SK-N-SH (cell line): ENCODE data around the gene OAF. TPM values are rescaled to one million over a fixed set of nuclear protein-coding genes. Genes with fewer than 3 reads are reported as not detected.

Experiments used
- CTCF ChIA-PET: fragments of 300-600, 350-600 bp; formaldehyde crosslinking; extraction: SDS; loops from one replicate; lab custom pipeline; 2021; lab: Yijun Ruan, JAX
- POLR2A ChIA-PET: fragments of 350-600 bp; sonication (Branson Sonifier 250); formaldehyde crosslinking; extraction: SDS; loops from one replicate; lab custom pipeline; 2020; ENCODE audit warnings: antibody characterized with exemption, inconsistent platforms; lab: Yijun Ruan, JAX
- DNase-seq: peaks from one replicate; pipeline ENCODE4 v3.0.0; 2012
- H2AFZ ChIP-seq: fragments of 200-600 bp; sonication (generic); 2 replicates; pipeline ENCODE4 v1.8.1; 2016; ENCODE audit warnings: antibody characterized with exemption, mild to moderate bottlenecking, low read depth
- H3F3A ChIP-seq: fragments of 200-600 bp; sonication (generic); replicated peaks from 2 replicates; pipeline ENCODE3; 2016; ENCODE audit warnings: antibody characterized with exemption, mild to moderate bottlenecking; ENCODE audit not compliant: insufficient read depth
- H3K27ac ChIP-seq, 2 experiments: fragments of 200-500 bp in 1 of 2; fragments of 200-600 bp in 1 of 2; sonication (Bioruptor generic) in 1 of 2; sonication (generic), shearing (Covaris generic) in 1 of 2; 2 replicates each; pipeline versions ENCODE4 v1.5.1 to v1.6.1; 2014 to 2016; ENCODE audit warnings: low read depth in 2 of 2, inconsistent platforms in 1 of 2, low read length in 1 of 2, mild to moderate bottlenecking in 1 of 2, mixed read lengths in 1 of 2
- H3K27me3 ChIP-seq: fragments of 200-600 bp; sonication (generic), shearing (Covaris generic); 2 replicates; pipeline ENCODE4 v1.6.1; 2016; ENCODE audit warnings: mixed run types; ENCODE audit not compliant: insufficient read depth
- H3K36me3 ChIP-seq, 2 experiments: fragments of 200-500 bp in 1 of 2; fragments of 200-600 bp in 1 of 2; sonication (Bioruptor generic) in 1 of 2; sonication (generic) in 1 of 2; replicated peaks in 1 of 2; 2 replicates each; pipeline versions ENCODE3 to v1.5.1; 2014 to 2016; ENCODE audit warnings: low read length in 1 of 2, mild to moderate bottlenecking in 1 of 2; ENCODE audit not compliant: insufficient read depth in 2 of 2, control insufficient read depth in 1 of 2
- H3K4me1 ChIP-seq, 2 experiments: fragments of 200-500 bp in 1 of 2; fragments of 200-600 bp in 1 of 2; sonication (Bioruptor generic) in 1 of 2; sonication (generic), shearing (Covaris generic) in 1 of 2; 2 replicates each; pipeline versions ENCODE4 v1.5.1 to v1.6.1; 2014 to 2016; ENCODE audit warnings: low read depth in 1 of 2, low read length in 1 of 2, mixed run types in 1 of 2; ENCODE audit not compliant: insufficient read depth in 2 of 2, control insufficient read depth in 1 of 2
- H3K4me2 ChIP-seq: fragments of 200-600 bp; sonication (generic), shearing (Covaris generic); 2 replicates; pipeline ENCODE4 v1.6.1; 2017; ENCODE audit warnings: mixed run types
- H3K4me3 ChIP-seq, 2 experiments: fragments of 200-500 bp in 1 of 2; fragments of 200-600 bp in 1 of 2; sonication (Bioruptor generic) in 1 of 2; sonication (generic), shearing (Covaris generic) in 1 of 2; 2 replicates each; pipeline versions ENCODE4 v1.5.1 to v1.8.1; 2014 to 2016; ENCODE audit warnings: low read depth in 2 of 2, inconsistent platforms in 1 of 2, low read length in 1 of 2, mild to moderate bottlenecking in 1 of 2, mixed read lengths in 1 of 2, moderate library complexity in 1 of 2
- H3K79me2 ChIP-seq: fragments of 200-600 bp; sonication (generic); 2 replicates; pipeline ENCODE4 v1.8.1; 2017; ENCODE audit warnings: mild to moderate bottlenecking; ENCODE audit not compliant: insufficient read depth
- H3K9ac ChIP-seq: fragments of 200-600 bp; sonication (generic); 2 replicates; pipeline ENCODE4 v1.6.1; 2017; ENCODE audit warnings: mixed run types
- H3K9me2 ChIP-seq: fragments of 200-600 bp; sonication (generic); 2 replicates; pipeline ENCODE4 v1.6.1; 2017; ENCODE audit warnings: mixed run types
- H3K9me3 ChIP-seq: fragments of 200-600 bp; sonication (generic); 2 replicates; pipeline ENCODE4 v1.6.1; 2017; ENCODE audit warnings: mixed run types, mild to moderate bottlenecking, moderate library complexity
- H4K20me1 ChIP-seq: fragments of 200-600 bp; sonication (generic); 2 replicates; pipeline ENCODE4 v1.6.1; 2017; ENCODE audit warnings: mild to moderate bottlenecking, mixed run types; ENCODE audit not compliant: insufficient read depth
- FOSL2 ChIP-seq: IDR thresholded peaks from 2 replicates; pipeline ENCODE4 v1.4.0; 2012; ENCODE audit warnings: low read depth, mild to moderate bottlenecking, moderate library complexity, borderline replicate concordance
- FOXJ3 ChIP-seq: sonication (generic); formaldehyde crosslinking; IDR thresholded peaks from 2 replicates; pipeline ENCODE4 v1.5.1; 2020; ENCODE audit warnings: mild to moderate bottlenecking, missing genetic modification reagents
- FOXM1 ChIP-seq: IDR thresholded peaks from 2 replicates; pipeline ENCODE4 v1.4.0; 2012; ENCODE audit warnings: low read depth, mild to moderate bottlenecking
- GABPA ChIP-seq: IDR thresholded peaks from 2 replicates; pipeline ENCODE4 v1.4.0; 2012; ENCODE audit warnings: low read depth, mild to moderate bottlenecking
- GATA2 ChIP-seq: sonication (generic); formaldehyde crosslinking; IDR thresholded peaks from 2 replicates; pipeline ENCODE4 v1.5.0; 2020; ENCODE audit warnings: mild to moderate bottlenecking, missing genetic modification reagents
- JUND ChIP-seq: IDR thresholded peaks from 2 replicates; pipeline ENCODE4 v1.4.0; 2012
- MXI1 ChIP-seq: IDR thresholded peaks from 2 replicates; pipeline ENCODE4 v1.6.1; 2012; ENCODE audit warnings: mild to moderate bottlenecking, low read depth, low read length, improper control_type of control experiment
- NFIC ChIP-seq: IDR thresholded peaks from 2 replicates; pipeline ENCODE4 v1.4.0; 2012; ENCODE audit warnings: borderline replicate concordance
- POLR2AphosphoS5 ChIP-seq: IDR thresholded peaks from 2 replicates; pipeline ENCODE4 v1.6.1; 2012; ENCODE audit warnings: low read depth, low read length
- RAD21 ChIP-seq: IDR thresholded peaks from 2 replicates; pipeline ENCODE4 v1.6.1; 2012; ENCODE audit warnings: mild to moderate bottlenecking, low read length
- RCOR1 ChIP-seq: fragments of 150-350 bp; IDR thresholded peaks from 2 replicates; pipeline ENCODE4 v1.6.1; 2017; ENCODE audit warnings: antibody characterized with exemption, low read length
- RFX5 ChIP-seq: IDR thresholded peaks from 2 replicates; pipeline ENCODE4 v1.6.1; 2012; ENCODE audit warnings: mild to moderate bottlenecking, improper control_type of control experiment, low read length
- RXRA ChIP-seq: IDR thresholded peaks from 2 replicates; pipeline ENCODE4 v1.4.0; 2012; ENCODE audit warnings: low read depth, mild to moderate bottlenecking, borderline replicate concordance
- SMC3 ChIP-seq: IDR thresholded peaks from 2 replicates; pipeline ENCODE4 v1.6.1; 2012; ENCODE audit warnings: low read depth, low read length, improper control_type of control experiment
- TAF1 ChIP-seq: IDR thresholded peaks from 2 replicates; pipeline ENCODE4 v1.6.1; 2012; ENCODE audit warnings: low read depth, mild to moderate bottlenecking, low read length, moderate library complexity, borderline replicate concordance
- TEAD4 ChIP-seq: IDR thresholded peaks from 2 replicates; pipeline ENCODE4 v1.4.0; 2012; ENCODE audit warnings: mild to moderate bottlenecking, borderline replicate concordance; ENCODE audit not compliant: insufficient read depth
- YY1 ChIP-seq: IDR thresholded peaks from 2 replicates; pipeline ENCODE4 v1.4.0; 2012; ENCODE audit warnings: low read depth, mild to moderate bottlenecking
- WGBS: methylation state at CpG from one replicate; pipeline ENCODE4 v1.1.6; 2017; ENCODE audit warnings: low lambda C conversion rate; 5-methylcytosine and 5-hydroxymethylcytosine counted together
- polyA plus RNA-seq, 3 experiments: library from polyadenylated mRNA; depleted of rRNA; stranded (reverse); fragments of >200 nt; gene quantifications; 2 replicates each; pipeline ENCODE4 v1.2.3, GENCODE V29; 2012
- TF ChIP-seq, protein P1 (sequence below): IDR thresholded peaks from 2 replicates; pipeline ENCODE4 v1.4.0; 2012; ENCODE audit warnings: low read depth, borderline replicate concordance
- TF ChIP-seq, protein P2 (sequence below): fragments of 200-600 bp; sonication (generic); IDR thresholded peaks from 2 replicates; pipeline ENCODE4 v1.6.1; 2017; ENCODE audit warnings: antibody characterized with exemption, mild to moderate bottlenecking, moderate library complexity

OAF gene
- polyA plus RNA-seq, 1 of the 3 experiments (the other 2 are of a cell fraction), result 28.0 TPM

DNA sequence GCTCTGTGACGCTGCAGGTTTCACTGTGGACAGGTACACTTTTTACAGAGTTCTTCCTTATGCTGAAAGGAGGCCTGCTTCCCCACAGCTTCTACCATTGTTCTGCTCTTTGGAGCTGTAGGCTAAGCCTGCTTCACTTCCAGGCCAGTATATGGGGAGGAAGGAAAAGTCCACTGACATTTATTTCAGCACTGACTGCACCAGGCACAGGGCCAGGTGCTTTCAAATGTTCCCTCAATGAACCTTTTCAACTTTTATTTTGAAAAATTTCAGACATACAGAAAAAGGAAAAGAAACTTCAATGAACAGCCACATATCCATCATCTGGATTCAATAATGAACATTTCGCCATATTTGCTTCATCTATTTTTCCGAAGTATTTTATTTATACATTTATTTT lies 51.1 kb downstream of the OAF start:
- H3K27me3 ChIP-seq, result peaks cover 30% of the 10 kb centered on the region; the same call in 1 of the 2 replicates
- H3K36me3 ChIP-seq, result no peaks in the 10 kb centered on the region
- POLR2A ChIA-PET, result no interaction called here
- no peaks in the 10 kb centered on the region for H3K9me3 ChIP-seq
- H4K20me1 ChIP-seq, result no peaks in the 10 kb centered on the region
- no peak overlapping the region for H3K4me2 ChIP-seq
- 71% methylated on average over 3 of the region's 3 CpGs for WGBS
- H3F3A ChIP-seq, result no peaks in the 10 kb centered on the region
- H3K9me2 ChIP-seq, result no peaks in the 10 kb centered on the region
- CTCF ChIA-PET, result interaction anchor here (0.6 to 1.5 kb wide), 2 partner anchors 46 to 89 kb away, joined by 3 read pairs; no protein-coding TSS in a partner anchor
- no peak overlapping the region for H3K4me3 ChIP-seq
- H3K79me2 ChIP-seq, result no peaks in the 10 kb centered on the region
- no peak for DNase-seq
- no peaks in the 10 kb centered on the region for H3K4me1 ChIP-seq
- H3K27ac ChIP-seq, result no peak overlapping the region
- no peak overlapping the region for H3K9ac ChIP-seq
- TF ChIP-seq NFIC (no peak), SMC3 (no peak), RAD21 (no peak), FOSL2 (no peak), POLR2AphosphoS5 (no peak)
- H2AFZ ChIP-seq, result no peak overlapping the region

DNA sequence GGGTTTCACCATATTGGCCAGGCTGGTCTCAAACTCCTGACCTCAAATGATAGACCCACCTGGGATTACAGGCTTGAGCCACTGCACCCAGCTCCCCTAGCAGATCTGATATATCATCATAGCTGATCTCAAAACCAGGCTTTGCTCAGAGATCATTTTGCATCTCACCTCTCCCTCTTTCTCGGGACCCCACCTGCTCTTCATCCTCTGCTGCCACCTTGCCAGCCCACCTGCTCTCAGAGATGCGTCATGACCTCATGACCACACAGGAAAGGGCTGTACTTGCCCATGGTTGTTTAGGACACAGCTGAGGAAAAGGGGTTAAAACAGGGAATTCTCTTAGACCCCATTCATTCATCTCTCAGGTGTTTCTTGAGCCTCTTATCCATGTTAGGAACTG lies 56.5 kb downstream of the OAF start:
- peaks cover 8% of the 10 kb centered on the region; the same call in 1 of the 2 replicates for H3K27me3 ChIP-seq
- no peaks in the 10 kb centered on the region for H3K79me2 ChIP-seq
- H3K9ac ChIP-seq, result no peak overlapping the region
- POLR2A ChIA-PET, result no interaction called here
- no peak for DNase-seq
- no peak for TF ChIP-seq RFX5
- no peak for TF ChIP-seq POLR2AphosphoS5
- TF ChIP-seq FOXJ3 (CRISPR knock-in tag), result no peak
- no peak for TF ChIP-seq MXI1
- TF ChIP-seq JUND, result no peak
- TF ChIP-seq FOXM1, result no peak
- TF ChIP-seq, protein P1, sequence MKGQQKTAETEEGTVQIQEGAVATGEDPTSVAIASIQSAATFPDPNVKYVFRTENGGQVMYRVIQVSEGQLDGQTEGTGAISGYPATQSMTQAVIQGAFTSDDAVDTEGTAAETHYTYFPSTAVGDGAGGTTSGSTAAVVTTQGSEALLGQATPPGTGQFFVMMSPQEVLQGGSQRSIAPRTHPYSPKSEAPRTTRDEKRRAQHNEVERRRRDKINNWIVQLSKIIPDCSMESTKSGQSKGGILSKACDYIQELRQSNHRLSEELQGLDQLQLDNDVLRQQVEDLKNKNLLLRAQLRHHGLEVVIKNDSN, result no peak
- no peak for TF ChIP-seq TAF1
- H3K4me3 ChIP-seq, result no peak overlapping the region
- no peak overlapping the region for H3K4me2 ChIP-seq
- WGBS, result 54% methylated on average over 2 of the region's 2 CpGs
- no peaks in the 10 kb centered on the region for H3K4me1 ChIP-seq
- H3K9me2 ChIP-seq, result no peaks in the 10 kb centered on the region
- no peak overlapping the region for H3K27ac ChIP-seq
- CTCF ChIA-PET, result interaction anchor here (0.7 to 1.2 kb wide), 5 partner anchors 14 to 98 kb away, joined by 3 read pairs; no protein-coding TSS in a partner anchor
- H3F3A ChIP-seq, result no peaks in the 10 kb centered on the region
- no peaks in the 10 kb centered on the region for H4K20me1 ChIP-seq
- H2AFZ ChIP-seq, result no peak overlapping the region
- H3K9me3 ChIP-seq, result no peaks in the 10 kb centered on the region
- H3K36me3 ChIP-seq, result no peaks in the 10 kb centered on the region

DNA sequence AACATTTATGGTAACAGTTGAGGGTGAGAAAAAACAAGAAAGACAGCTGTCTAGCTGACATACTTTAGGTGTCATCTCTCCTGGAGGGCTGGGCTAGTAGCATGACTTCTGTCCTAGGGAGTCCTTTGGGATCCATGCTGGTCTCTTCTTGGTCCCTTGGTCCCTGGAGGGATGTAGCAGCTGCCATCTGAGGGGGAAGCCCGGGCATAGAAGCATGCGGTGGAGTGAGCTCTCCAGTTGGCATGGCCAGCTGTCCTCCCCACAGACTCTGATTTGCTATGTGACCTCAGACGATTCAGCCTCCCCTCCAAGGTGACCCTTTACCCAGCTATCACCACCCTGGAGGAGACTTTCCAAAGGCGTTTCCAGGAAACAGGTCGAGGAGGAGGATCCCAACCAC lies 57.9 kb downstream of the OAF start:
- CTCF ChIA-PET, result interaction anchor here (0.8 to 2.2 kb wide), 8 partner anchors 10 to 66 kb away, joined by 3 to 10 read pairs (median 4); no protein-coding TSS in a partner anchor
- TF ChIP-seq GATA2 (CRISPR knock-in tag), result no peak
- TF ChIP-seq YY1, result no peak
- TF ChIP-seq RCOR1, result no peak
- no peak for TF ChIP-seq FOSL2
- no peak for TF ChIP-seq POLR2AphosphoS5
- no peak for TF ChIP-seq TEAD4
- TF ChIP-seq, protein P1, result no peak
- TF ChIP-seq, protein P2, sequence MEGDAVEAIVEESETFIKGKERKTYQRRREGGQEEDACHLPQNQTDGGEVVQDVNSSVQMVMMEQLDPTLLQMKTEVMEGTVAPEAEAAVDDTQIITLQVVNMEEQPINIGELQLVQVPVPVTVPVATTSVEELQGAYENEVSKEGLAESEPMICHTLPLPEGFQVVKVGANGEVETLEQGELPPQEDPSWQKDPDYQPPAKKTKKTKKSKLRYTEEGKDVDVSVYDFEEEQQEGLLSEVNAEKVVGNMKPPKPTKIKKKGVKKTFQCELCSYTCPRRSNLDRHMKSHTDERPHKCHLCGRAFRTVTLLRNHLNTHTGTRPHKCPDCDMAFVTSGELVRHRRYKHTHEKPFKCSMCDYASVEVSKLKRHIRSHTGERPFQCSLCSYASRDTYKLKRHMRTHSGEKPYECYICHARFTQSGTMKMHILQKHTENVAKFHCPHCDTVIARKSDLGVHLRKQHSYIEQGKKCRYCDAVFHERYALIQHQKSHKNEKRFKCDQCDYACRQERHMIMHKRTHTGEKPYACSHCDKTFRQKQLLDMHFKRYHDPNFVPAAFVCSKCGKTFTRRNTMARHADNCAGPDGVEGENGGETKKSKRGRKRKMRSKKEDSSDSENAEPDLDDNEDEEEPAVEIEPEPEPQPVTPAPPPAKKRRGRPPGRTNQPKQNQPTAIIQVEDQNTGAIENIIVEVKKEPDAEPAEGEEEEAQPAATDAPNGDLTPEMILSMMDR, result no peak
- no peak for TF ChIP-seq RXRA
- TF ChIP-seq GABPA, result no peak
- no peak for TF ChIP-seq FOXM1
- TF ChIP-seq MXI1, result no peak
- TF ChIP-seq, all 33 proteins: peak for 0
- Histone ChIP-seq H3K79me2 (no peaks in the 10 kb centered on the region), H3K9me2 (no peaks in the 10 kb centered on the region), H3K4me3 (no peak overlapping the region), H3K27me3 (peaks cover 8% of the 10 kb centered on the region; the same call in 1 of the 2 replicates), H3F3A (no peaks in the 10 kb centered on the region), H3K4me2 (no peak overlapping the region), H3K9ac (no peak overlapping the region), H2AFZ (no peak overlapping the region), H3K4me1 (no peaks in the 10 kb centered on the region), H3K36me3 (no peaks in the 10 kb centered on the region), H3K27ac (no peak overlapping the region), H4K20me1 (no peaks in the 10 kb centered on the region), H3K9me3 (no peaks in the 10 kb centered on the region)
- no peak for DNase-seq
- 38% methylated on average over 5 of the region's 5 CpGs for WGBS
- POLR2A ChIA-PET, result no interaction called here
